H9 (cell line): ENCODE measurements around the gene CCDC192. TPM values are rescaled to one million over a fixed set of nuclear protein-coding genes. Genes with fewer than 3 reads are reported as not detected.

Experiments
- DNase-seq: peaks from one replicate; pipeline ENCODE4 v3.0.0-alpha.2; 2017
- H2AFZ ChIP-seq: one replicate; pipeline ENCODE4 v1.6.1; 2013; ENCODE audit warnings: mild to moderate bottlenecking, low read length, control low read depth, moderate library complexity
- H2AK5ac ChIP-seq: 2 replicates; pipeline ENCODE4 v1.6.1; 2013; ENCODE audit warnings: low read length, control low read depth, mixed read lengths; ENCODE audit not compliant: insufficient read length
- H2BK120ac ChIP-seq: one replicate; pipeline ENCODE4 v1.6.1; 2013; ENCODE audit warnings: low read depth, mild to moderate bottlenecking, low read length, control low read depth, inconsistent platforms; ENCODE audit not compliant: poor library complexity, severe bottlenecking
- H2BK12ac ChIP-seq: 2 replicates; pipeline ENCODE4 v1.6.1; 2013; ENCODE audit warnings: low read length, control low read depth, mixed read lengths, low read depth; ENCODE audit not compliant: insufficient read length
- H2BK15ac ChIP-seq: 2 replicates; pipeline ENCODE4 v1.6.1; 2013; ENCODE audit warnings: low read depth, low read length, control low read depth
- H2BK20ac ChIP-seq: one replicate; pipeline ENCODE4 v1.6.1; 2013; ENCODE audit warnings: low read depth, mild to moderate bottlenecking, low read length, control low read depth, inconsistent platforms; ENCODE audit not compliant: poor library complexity, severe bottlenecking
- H2BK5ac ChIP-seq: 2 replicates; pipeline ENCODE4 v1.6.1; 2013; ENCODE audit warnings: low read length, control low read depth, mixed read lengths; ENCODE audit not compliant: insufficient read length
- H3K14ac ChIP-seq: 2 replicates; pipeline ENCODE4 v1.6.1; 2013; ENCODE audit warnings: low read length, control low read depth; ENCODE audit not compliant: insufficient read depth
- H3K18ac ChIP-seq: 2 replicates; pipeline ENCODE4 v1.6.1; 2013; ENCODE audit warnings: low read depth, mild to moderate bottlenecking, mixed read lengths, low read length, control low read depth; ENCODE audit not compliant: insufficient read length
- H3K23ac ChIP-seq: 2 replicates; pipeline ENCODE4 v1.6.1; 2013; ENCODE audit warnings: low read length, control low read depth, mixed read lengths, low read depth; ENCODE audit not compliant: insufficient read length
- H3K23me2 ChIP-seq: 2 replicates; pipeline ENCODE4 v1.6.1; 2013; ENCODE audit warnings: low read depth, mild to moderate bottlenecking, mixed read lengths, low read length, control low read depth; ENCODE audit not compliant: insufficient read length, poor library complexity, severe bottlenecking
- H3K27ac ChIP-seq: 2 replicates; pipeline ENCODE4 v1.5.1; 2013; ENCODE audit warnings: low read length, control low read depth, mixed read lengths, low read depth; ENCODE audit not compliant: insufficient read length
- H3K27me3 ChIP-seq: 2 replicates; pipeline ENCODE4 v1.6.1; 2013; ENCODE audit warnings: low read length, control low read depth, inconsistent platforms; ENCODE audit not compliant: insufficient read depth
- H3K4ac ChIP-seq: 2 replicates; pipeline ENCODE4 v1.6.1; 2013; ENCODE audit warnings: low read depth, mild to moderate bottlenecking, control low read depth, inconsistent platforms, low read length, moderate library complexity
- H3K4me1 ChIP-seq: 2 replicates; pipeline ENCODE4 v1.6.1; 2013; ENCODE audit warnings: low read length, control low read depth, inconsistent platforms; ENCODE audit not compliant: insufficient read depth
- H3K4me2 ChIP-seq: 2 replicates; pipeline ENCODE4 v1.6.1; 2013; ENCODE audit warnings: low read length, control low read depth, mixed read lengths; ENCODE audit not compliant: insufficient read length, insufficient read depth
- H3K56ac ChIP-seq: 2 replicates; pipeline ENCODE4 v1.6.1; 2013; ENCODE audit warnings: low read depth, mild to moderate bottlenecking, mixed read lengths, low read length, control low read depth; ENCODE audit not compliant: insufficient read length
- H3K79me1 ChIP-seq: 2 replicates; pipeline ENCODE4 v1.6.1; 2013; ENCODE audit warnings: low read depth, mild to moderate bottlenecking, moderate library complexity, low read length, control low read depth, inconsistent platforms; ENCODE audit not compliant: insufficient read depth, poor library complexity, severe bottlenecking
- H3K79me2 ChIP-seq: 2 replicates; pipeline ENCODE4 v1.6.1; 2013; ENCODE audit warnings: low read length, control low read depth, inconsistent platforms; ENCODE audit not compliant: insufficient read depth
- H3K9ac ChIP-seq: 2 replicates; pipeline ENCODE4 v1.6.1; 2013; ENCODE audit warnings: low read length, control low read depth, mixed read lengths; ENCODE audit not compliant: insufficient read length; ENCODE audit errors: extremely low read depth
- H3K9me3 ChIP-seq: one replicate; pipeline ENCODE4 v1.6.1; 2013; ENCODE audit warnings: low read depth, low read length, inconsistent platforms; ENCODE audit not compliant: control insufficient read depth
- H3T11ph ChIP-seq: one replicate; pipeline ENCODE4 v1.6.1; 2013; ENCODE audit warnings: mild to moderate bottlenecking, low read length, control low read depth, inconsistent platforms
- H4K20me1 ChIP-seq: one replicate; pipeline ENCODE4 v1.6.1; 2013; ENCODE audit not compliant: control insufficient read depth, insufficient read length, insufficient read depth
- H4K5ac ChIP-seq: 2 replicates; pipeline ENCODE4 v1.6.1; 2013; ENCODE audit warnings: low read depth, mild to moderate bottlenecking, mixed read lengths, low read length, control low read depth; ENCODE audit not compliant: insufficient read length
- H4K8ac ChIP-seq: replicated peaks from 2 replicates; pipeline ENCODE4 v1.6.1; 2013; ENCODE audit warnings: low read length, control low read depth, mixed read lengths, low read depth; ENCODE audit not compliant: insufficient read length
- H4K91ac ChIP-seq: 2 replicates; pipeline ENCODE4 v1.6.1; 2013; ENCODE audit warnings: low read depth, mild to moderate bottlenecking, moderate library complexity, mixed read lengths, low read length, control low read depth; ENCODE audit not compliant: insufficient read length
- H3K27ac Mint-ChIP-seq, 3 experiments: 2 replicates in 2 of 3; 3 replicates in 1 of 3; pipeline ENCODE4 v1.8.0; 2020 to 2021; ENCODE audit warnings: mixed read lengths in 3 of 3, mild to moderate bottlenecking in 1 of 3, moderate library complexity in 1 of 3
- H3K27me3 Mint-ChIP-seq: 2 replicates; pipeline ENCODE4 v1.8.0; 2021; ENCODE audit warnings: low read depth, mild to moderate bottlenecking, moderate library complexity, mixed read lengths
- H3K36me3 Mint-ChIP-seq, 3 experiments: 2 replicates in 2 of 3; 3 replicates in 1 of 3; pipeline ENCODE4 v1.8.0; 2020 to 2021; ENCODE audit warnings: low read depth in 3 of 3, mixed read lengths in 3 of 3; ENCODE audit not compliant: insufficient read depth in 1 of 3
- H3K4me1 Mint-ChIP-seq, 2 experiments: 2 replicates each; pipeline ENCODE4 v1.8.0; 2020; ENCODE audit warnings: mixed read lengths in 2 of 2
- H3K4me3 Mint-ChIP-seq, 2 experiments: 2 replicates in 1 of 2; 3 replicates in 1 of 2; pipeline ENCODE4 v1.8.0; 2020 to 2021; ENCODE audit warnings: mild to moderate bottlenecking in 2 of 2, mixed read lengths in 2 of 2, moderate library complexity in 1 of 2
- H3K9me3 Mint-ChIP-seq, 2 experiments: 2 replicates in 1 of 2; 3 replicates in 1 of 2; pipeline ENCODE4 v1.8.0; 2020; ENCODE audit warnings: mild to moderate bottlenecking in 2 of 2, mixed read lengths in 2 of 2, moderate library complexity in 1 of 2
- CTCF ChIP-seq: fragments of 200-600 bp; sonication (generic); conservative IDR thresholded peaks from 3 replicates; pipeline ENCODE4 v1.8.0; 2021; ENCODE audit warnings: antibody characterized with exemption, mild to moderate bottlenecking
- WGBS: extraction: QIAGEN DNeasy Blood & Tissue Kit; methylation state at CpG from one replicate; pipeline ENCODE4 v1.1.7; 2013; ENCODE audit warnings: missing lambda C conversion rate, low lambda C conversion rate, mixed read lengths; ENCODE audit not compliant: insufficient read length; ENCODE audit errors: extremely low coverage; 5-methylcytosine and 5-hydroxymethylcytosine counted together
- total RNA-seq: library from RNA; stranded (reverse); gene quantifications from 2 replicates; pipeline ENCODE4 v1.2.1, GENCODE V29; 2021

The CCDC192 gene
- total RNA-seq, 1 experiment from 2014 or later: not detected

GRCh38 chr5:127834094-127834531, 130.9 kb downstream of the CCDC192 start:
- H4K8ac ChIP-seq: no peak overlapping the region
- H3K79me1 ChIP-seq: no peaks in the 10 kb centered on the region
- no peaks in the 10 kb centered on the region for H3K23me2 ChIP-seq
- H3K9me3 Mint-ChIP-seq: peaks cover 3 to 12% of the 10 kb centered on the region in 2 experiments; a peak in 4 of 5 replicates
- H2BK15ac ChIP-seq: no peak overlapping the region
- H3K14ac ChIP-seq: no peak overlapping the region
- no peaks in the 10 kb centered on the region for H3K79me2 ChIP-seq
- H3K4me1 Mint-ChIP-seq: peaks cover 8 to 10% of the 10 kb centered on the region in 2 experiments
- no peak for TF ChIP-seq CTCF
- no peak overlapping the region for H2BK20ac ChIP-seq
- H3K23ac ChIP-seq: no peak overlapping the region
- H4K91ac ChIP-seq: no peak overlapping the region
- H3K27me3 ChIP-seq: no peaks in the 10 kb centered on the region
- no peak overlapping the region for H2AFZ ChIP-seq
- no peak overlapping the region for H3K56ac ChIP-seq
- H3K27ac ChIP-seq: no peak overlapping the region
- no peaks in the 10 kb centered on the region for H3K9me3 ChIP-seq
- no peak overlapping the region for H2BK5ac ChIP-seq
- H3K4ac ChIP-seq: no peak overlapping the region
- DNase-seq: no peak
- H4K5ac ChIP-seq: no peak overlapping the region
- no peak overlapping the region for H3K4me2 ChIP-seq
- H3K9ac ChIP-seq: no peak overlapping the region
- H3K4me1 ChIP-seq: no peaks in the 10 kb centered on the region
- no peak overlapping the region for H2AK5ac ChIP-seq
- H3K27ac Mint-ChIP-seq: no peak overlapping the region
- no peak overlapping the region for H3K4me3 Mint-ChIP-seq
- no peak overlapping the region for H3K18ac ChIP-seq
- H3T11ph ChIP-seq: no peak overlapping the region
- no peak overlapping the region for H2BK120ac ChIP-seq
- H2BK12ac ChIP-seq: no peak overlapping the region
- peaks cover 0 to 9% (median 3%) of the 10 kb centered on the region in 3 experiments; a peak in 3 of 7 replicates for H3K36me3 Mint-ChIP-seq
- no peaks in the 10 kb centered on the region for H4K20me1 ChIP-seq
- H3K27me3 Mint-ChIP-seq: no peaks in the 10 kb centered on the region
- no CpG with 5 or more reads among the region's 2 CpGs for WGBS
